PFSK-1 (cell line): ENCODE results near the gene CASTOR1.

Experiments
- FOXP2 ChIP-seq: optimal IDR thresholded peaks from 2 replicates; pipeline ENCODE3; 2011; ENCODE audit warnings: borderline replicate concordance, control low read depth, inconsistent platforms; ENCODE audit not compliant: insufficient read depth; ENCODE audit errors: extremely low read length, extremely low read depth
- POLR2AphosphoS5 ChIP-seq: IDR thresholded peaks from 2 replicates; pipeline ENCODE4 v1.6.1; 2012; ENCODE audit warnings: low read depth, mild to moderate bottlenecking, control low read depth, low read length, moderate library complexity
- REST ChIP-seq, 2 experiments: IDR thresholded peaks; 2 replicates each; pipeline versions ENCODE4 v1.6.1 to v1.8.0; 2011 to 2012; ENCODE audit warnings: low read depth in 2 of 2, low read length in 2 of 2, control low read depth in 1 of 2, inconsistent platforms in 1 of 2, mild to moderate bottlenecking in 1 of 2, moderate library complexity in 1 of 2; ENCODE audit not compliant: insufficient read depth in 1 of 2
- SIN3A ChIP-seq: IDR thresholded peaks from 2 replicates; pipeline ENCODE4 v1.6.1; 2012; ENCODE audit warnings: mild to moderate bottlenecking, low read length, moderate library complexity, borderline replicate concordance; ENCODE audit not compliant: insufficient read depth
- TAF1 ChIP-seq: IDR thresholded peaks from 2 replicates; pipeline ENCODE4 v1.6.1; 2012; ENCODE audit warnings: low read length, control low read depth, borderline replicate concordance; ENCODE audit not compliant: insufficient read depth

The CASTOR1 gene

GRCh38 chr22:30282616-30283046, 6.7 kb downstream of the CASTOR1 start:
- TF ChIP-seq FOXP2, result no peak
- no peak for TF ChIP-seq SIN3A
- TF ChIP-seq POLR2AphosphoS5, result no peak
- TF ChIP-seq REST (IDR thresholded peaks at IDR 0.05; ENCODE audit: insufficient read depth in 1 of 2, low read depth in 2 of 2, low read length in 2 of 2), result no peak
- TF ChIP-seq TAF1, result no peak

- TF ChIP-seq REST (IDR thresholded peaks at IDR 0.05; ENCODE audit: insufficient read depth in 1 of 2, low read depth in 2 of 2, low read length in 2 of 2), result no peak
- TF ChIP-seq POLR2AphosphoS5, result no peak
- TF ChIP-seq FOXP2, result no peak
- TF ChIP-seq TAF1, result no peak
- no peak for TF ChIP-seq SIN3A
These were observed 8.8 kb downstream of the CASTOR1 start for GRCh38 chr22:30280505-30280904.

- no peak for TF ChIP-seq FOXP2
These were observed 9.4 kb downstream of the CASTOR1 start for GRCh38 chr22:30279932-30280331.

- TF ChIP-seq TAF1, result no peak
- no peak for TF ChIP-seq POLR2AphosphoS5
- no peak for TF ChIP-seq FOXP2
- no peak for TF ChIP-seq REST (IDR thresholded peaks at IDR 0.05; ENCODE audit: insufficient read depth in 1 of 2, low read depth in 2 of 2, low read length in 2 of 2)
- no peak for TF ChIP-seq SIN3A
These were observed 10.1 kb downstream of the CASTOR1 start for GRCh38 chr22:30279046-30279788.

- no peak for TF ChIP-seq POLR2AphosphoS5
These were observed 11.6 kb downstream of the CASTOR1 start for GRCh38 chr22:30277547-30278344.

- TF ChIP-seq REST (IDR thresholded peaks at IDR 0.05; ENCODE audit: insufficient read depth in 1 of 2, low read depth in 2 of 2, low read length in 2 of 2) (no peak), FOXP2 (no peak), SIN3A (no peak), POLR2AphosphoS5 (no peak), TAF1 (no peak)
These were observed 13.3 kb downstream of the CASTOR1 start for GRCh38 chr22:30276039-30276438.
